ENCODE results near the gene MEP1A. TPM values are rescaled to one million over a fixed set of nuclear protein-coding genes. Genes with fewer than 3 reads are reported as not detected.
"Not testable (repeated sequence)": the region's sequence is repeated elsewhere in the genome, so short reads cannot be mapped to it uniquely, and the experiment has no call there.

The MEP1A gene
- total RNA-seq, 4 donors from 2014 or later: 16.5 to 2,426 (median 830) TPM

- Histone ChIP-seq H3K36me3 (peaks cover 0 to 25% (median 0%) of the 10 kb centered on the region in 3 donors), H3K4me3 (no peak overlapping the region), H3K9me3 (no peaks in the 10 kb centered on the region), H3K4me1 (peaks cover 0 to 2% (median 0%) of the 10 kb centered on the region in 4 donors), H3K27me3 (no peaks in the 10 kb centered on the region), H3K27ac (no peak overlapping the region)
- TF ChIP-seq POLR2A (IDR thresholded peaks at IDR 0.05): no peak
- no peak for TF ChIP-seq CTCF (IDR thresholded peaks at IDR 0.05)
- DNase-seq: no peak
These were observed 35.8 kb downstream of the MEP1A start for GRCh38 chr6:46828939-46829338.

GRCh38 chr6:46832816-46833215 lies 39.6 kb downstream of the MEP1A start:
- Histone ChIP-seq H3K36me3 (peaks cover 0 to 23% (median 0%) of the 10 kb centered on the region in 3 donors), H3K27me3 (no peaks in the 10 kb centered on the region)
- no peak for DNase-seq

GRCh38 chr6:46834257-46834916 lies 41.2 kb downstream of the MEP1A start:
- H3K27me3 ChIP-seq, H3K27ac ChIP-seq, H3K9me3 ChIP-seq, DNase-seq, H3K4me3 ChIP-seq, H3K4me1 ChIP-seq: not testable (repeated sequence)
- peaks cover 0 to 32% (median 0%) of the 10 kb centered on the region in 3 donors for H3K36me3 ChIP-seq

More at GRCh38 chr6:46832816-46833215, 39.6 kb downstream of the MEP1A start:
- H3K9me3 ChIP-seq: no peaks in the 10 kb centered on the region
- H3K4me3 ChIP-seq: no peak overlapping the region
- no peak overlapping the region for H3K27ac ChIP-seq
- TF ChIP-seq POLR2A (IDR thresholded peaks at IDR 0.05): no peak
- TF ChIP-seq CTCF (IDR thresholded peaks at IDR 0.05): no peak
- no peaks in the 10 kb centered on the region for H3K4me1 ChIP-seq

GRCh38 chr6:46834991-46835390 lies 41.8 kb downstream of the MEP1A start:
- not testable (repeated sequence) for H3K27me3 ChIP-seq, H3K4me3 ChIP-seq, H3K9me3 ChIP-seq, H3K4me1 ChIP-seq, H3K27ac ChIP-seq, DNase-seq
- peaks cover 0 to 29% (median 0%) of the 10 kb centered on the region in 3 donors for H3K36me3 ChIP-seq

GRCh38 chr6:46838033-46838432 lies 44.8 kb downstream of the MEP1A start:
- peaks cover 0 to 7% (median 3%) of the 10 kb centered on the region in 4 donors for H3K9me3 ChIP-seq
- H3K27ac ChIP-seq: no peak overlapping the region
- no peak for DNase-seq
- no peaks in the 10 kb centered on the region for H3K27me3 ChIP-seq
- TF ChIP-seq POLR2A (IDR thresholded peaks at IDR 0.05) (no peak), CTCF (IDR thresholded peaks at IDR 0.05) (no peak)
- H3K4me1 ChIP-seq: no peaks in the 10 kb centered on the region
- no peak overlapping the region for H3K4me3 ChIP-seq
- H3K36me3 ChIP-seq: peaks cover 0 to 27% (median 0%) of the 10 kb centered on the region in 3 donors

GRCh38 chr6:46842252-46842846 lies 49.2 kb downstream of the MEP1A start:
- H3K27ac ChIP-seq, H3K36me3 ChIP-seq, H3K27me3 ChIP-seq, H3K9me3 ChIP-seq, DNase-seq, H3K4me3 ChIP-seq, H3K4me1 ChIP-seq: not testable (repeated sequence)

GRCh38 chr6:46845126-46845525 lies 51.9 kb downstream of the MEP1A start:
- Histone ChIP-seq H3K27ac (no peak overlapping the region), H3K27me3 (no peaks in the 10 kb centered on the region), H3K36me3 (no peaks in the 10 kb centered on the region), H3K4me1 (peaks cover 0 to 10% (median 0%) of the 10 kb centered on the region in 4 donors), H3K9me3 (peaks cover 0 to 7% (median 3%) of the 10 kb centered on the region in 4 donors), H3K4me3 (no peak overlapping the region)
- TF ChIP-seq CTCF (IDR thresholded peaks at IDR 0.05): no peak
- no peak for TF ChIP-seq POLR2A (IDR thresholded peaks at IDR 0.05)
- no peak for DNase-seq
